D721Med (cell line): ENCODE measurements around the gene PPP1R3C.

Experiments
- DNase-seq: peaks from one replicate; pipeline ENCODE4 v3.0.0; 2011; ENCODE audit warnings: low spot score; ENCODE audit not compliant: insufficient read length
- FAIRE-seq: peaks from 2 replicates; lab custom pipeline; 2011; peaks lifted over from hg19 to GRCh38; lab: Jason Lieb, UNC
- TF ChIP-seq, protein P1 (sequence below): IDR thresholded peaks from 2 replicates; pipeline ENCODE4 v1.5.1; 2012; ENCODE audit warnings: mild to moderate bottlenecking, control low read depth; ENCODE audit not compliant: insufficient read depth; ENCODE audit errors: missing control alignments

PPP1R3C gene

GRCh38 chr10:91592266-91592975 lies 40.5 kb downstream of the PPP1R3C start:
- FAIRE-seq: no peak
- TF ChIP-seq, protein P1, sequence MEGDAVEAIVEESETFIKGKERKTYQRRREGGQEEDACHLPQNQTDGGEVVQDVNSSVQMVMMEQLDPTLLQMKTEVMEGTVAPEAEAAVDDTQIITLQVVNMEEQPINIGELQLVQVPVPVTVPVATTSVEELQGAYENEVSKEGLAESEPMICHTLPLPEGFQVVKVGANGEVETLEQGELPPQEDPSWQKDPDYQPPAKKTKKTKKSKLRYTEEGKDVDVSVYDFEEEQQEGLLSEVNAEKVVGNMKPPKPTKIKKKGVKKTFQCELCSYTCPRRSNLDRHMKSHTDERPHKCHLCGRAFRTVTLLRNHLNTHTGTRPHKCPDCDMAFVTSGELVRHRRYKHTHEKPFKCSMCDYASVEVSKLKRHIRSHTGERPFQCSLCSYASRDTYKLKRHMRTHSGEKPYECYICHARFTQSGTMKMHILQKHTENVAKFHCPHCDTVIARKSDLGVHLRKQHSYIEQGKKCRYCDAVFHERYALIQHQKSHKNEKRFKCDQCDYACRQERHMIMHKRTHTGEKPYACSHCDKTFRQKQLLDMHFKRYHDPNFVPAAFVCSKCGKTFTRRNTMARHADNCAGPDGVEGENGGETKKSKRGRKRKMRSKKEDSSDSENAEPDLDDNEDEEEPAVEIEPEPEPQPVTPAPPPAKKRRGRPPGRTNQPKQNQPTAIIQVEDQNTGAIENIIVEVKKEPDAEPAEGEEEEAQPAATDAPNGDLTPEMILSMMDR: no peak
- DNase-seq: no peak

- FAIRE-seq (no peak), DNase-seq (no peak)
- TF ChIP-seq, protein P1: no peak
These were observed 41.1 kb downstream of the PPP1R3C start for GRCh38 chr10:91591797-91592174.

- DNase-seq (no peak), FAIRE-seq (no peak)
- TF ChIP-seq, protein P1: no peak
These were observed 41.7 kb downstream of the PPP1R3C start for GRCh38 chr10:91590904-91591796.

- TF ChIP-seq, protein P1: no peak
- FAIRE-seq (no peak), DNase-seq (no peak)
These were observed 42.5 kb downstream of the PPP1R3C start for GRCh38 chr10:91590142-91590903.

DNA sequence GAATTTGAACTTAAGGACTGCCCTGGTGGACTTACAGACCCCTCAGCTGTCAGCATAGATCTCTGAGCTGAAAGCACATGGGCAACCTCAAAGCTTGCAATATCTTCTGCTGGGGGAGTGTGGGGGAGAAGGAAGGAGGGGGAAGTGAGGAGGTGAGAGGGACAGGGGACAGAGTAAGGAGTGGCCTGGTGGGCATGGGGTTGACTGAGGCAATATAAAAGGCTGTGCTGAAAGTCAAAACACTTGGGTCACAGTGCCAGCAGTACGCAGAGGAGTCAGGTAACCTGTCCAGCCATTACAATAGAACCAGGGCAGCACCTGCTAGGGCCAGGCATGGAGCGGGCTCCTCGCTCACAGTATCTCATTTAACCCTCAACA lies 43.2 kb downstream of the PPP1R3C start:
- FAIRE-seq (no peak), DNase-seq (no peak)
- TF ChIP-seq, protein P1: no peak

DNA sequence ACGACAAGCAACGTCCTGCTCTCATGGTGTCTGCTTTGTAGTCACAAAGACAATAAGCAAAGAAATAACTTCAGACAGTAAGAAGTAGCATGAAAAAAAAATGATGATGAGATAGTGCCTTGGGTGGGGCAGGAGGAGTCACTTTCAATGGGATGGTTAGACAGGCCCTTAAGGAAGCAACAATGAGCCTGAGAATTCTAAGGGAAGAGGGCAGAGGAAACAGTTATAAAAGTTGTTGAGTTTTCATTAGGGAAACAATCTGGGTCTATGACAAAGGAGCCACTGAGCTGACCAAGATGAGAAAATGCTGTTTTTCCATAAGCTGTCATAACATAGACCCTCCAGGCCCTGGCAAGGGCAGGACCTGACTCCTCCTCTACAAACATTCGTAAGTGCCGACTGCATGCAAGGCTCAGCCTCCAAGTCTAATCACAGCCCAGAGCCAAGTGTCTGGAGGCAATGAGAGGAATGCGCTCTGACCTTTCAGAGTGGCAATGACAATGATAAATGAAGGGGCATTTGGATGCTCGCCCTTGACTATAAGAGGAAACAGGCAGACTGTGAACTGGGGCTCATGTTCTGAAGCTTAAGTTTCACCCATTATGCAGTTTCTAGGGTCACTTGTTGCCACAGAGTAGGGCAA lies 43.7 kb downstream of the PPP1R3C start:
- no peak for FAIRE-seq
- DNase-seq: no peak
- TF ChIP-seq, protein P1: no peak
